Prostate gland (tissue), 2 donors: ENCODE data around the gene HMOX1.

ENCODE experiments used
- CTCF ChIP-seq, 4 experiments: fragments of 200-600 bp in 2 of 4; fragments of 450-650 bp in 2 of 4; sonication (generic) in 2 of 4; IDR thresholded peaks; 1 replicate in 3 of 4; 2 replicates in 1 of 4; pipeline ENCODE4 v1.5.1; 2016 to 2019; ENCODE audit warnings: antibody characterized with exemption in 4 of 4, mild to moderate bottlenecking in 2 of 4, moderate library complexity in 2 of 4
- POLR2A ChIP-seq: fragments of 450-650 bp; IDR thresholded peaks from one replicate; pipeline ENCODE4 v1.6.1; 2016; ENCODE audit warnings: antibody characterized with exemption, mild to moderate bottlenecking
- POLR2AphosphoS5 ChIP-seq: sonication (generic); formaldehyde crosslinking; IDR thresholded peaks from one replicate; pipeline ENCODE4 v1.6.1; 2017; ENCODE audit warnings: antibody characterized with exemption

GRCh38 chr22:35432228-35432905 is 51.5 kb downstream of the HMOX1 start:
- no peak for TF ChIP-seq CTCF (IDR thresholded peaks at IDR 0.05)
- no peak for TF ChIP-seq POLR2A
- TF ChIP-seq POLR2AphosphoS5: no peak
